HG03135 (cell line): ENCODE measurements around the gene C9orf78.
"Not testable (repeated sequence)": the region's sequence is repeated elsewhere in the genome, so short reads cannot be mapped to it uniquely, and the experiment has no call there.

Experiments
- ATAC-seq: cut with Tn5 transposase; IDR thresholded peaks from one replicate; pipeline ENCODE4 v1.9.1; 2021; ENCODE audit warnings: mild to moderate bottlenecking, moderate library complexity; ENCODE audit not compliant: unreplicated experiment

C9orf78 gene

GRCh38 chr9:129813661-129814060 is 21.4 kb downstream of the C9orf78 start:
- ATAC-seq, result no peak

DNA sequence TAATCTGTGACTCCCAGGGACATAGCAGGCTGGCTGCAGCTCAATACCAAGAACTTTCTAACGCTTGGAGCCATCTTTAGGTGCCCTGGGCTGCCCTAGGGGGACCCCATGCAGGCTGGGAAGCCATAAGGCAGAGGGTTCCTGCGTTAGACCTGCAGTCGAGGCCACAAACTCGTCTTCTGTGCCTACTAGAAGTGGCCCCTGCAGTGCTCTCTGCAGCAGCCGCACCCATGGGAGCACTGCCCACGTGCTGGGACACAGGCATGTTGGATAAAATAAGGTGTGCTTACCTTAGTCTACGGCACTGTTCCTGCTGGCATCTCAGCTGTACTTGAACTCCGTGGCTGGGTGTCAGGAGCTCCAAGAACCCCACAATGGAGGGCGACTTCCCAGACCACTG is 22.7 kb downstream of the C9orf78 start:
- ATAC-seq, result no peak

- no peak for ATAC-seq
Measured at GRCh38 chr9:129811967-129812363, 23.1 kb downstream of the C9orf78 start.

- ATAC-seq, result no peak
Measured at GRCh38 chr9:129810788-129811187, 24.3 kb downstream of the C9orf78 start.

DNA sequence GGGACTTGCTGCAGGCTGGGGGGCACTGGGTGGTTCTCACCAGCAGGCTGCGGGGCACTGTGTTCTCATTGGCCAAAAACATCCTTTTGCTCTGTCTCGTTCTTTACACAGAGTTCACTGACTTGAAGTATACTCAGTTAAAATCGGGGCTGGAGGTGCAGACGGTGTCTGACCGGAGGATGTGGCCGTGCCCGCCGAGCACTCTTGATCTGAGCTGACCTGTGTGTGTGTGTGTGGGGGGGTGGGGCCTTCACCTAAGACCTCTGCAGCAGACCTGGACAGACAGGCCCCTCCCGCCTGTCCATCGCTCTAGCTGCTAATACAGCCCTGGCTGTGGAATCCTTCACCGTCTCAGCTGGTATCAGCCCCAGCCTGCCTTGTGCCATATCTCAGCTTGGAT is 25.0 kb downstream of the C9orf78 start:
- no peak for ATAC-seq

GRCh38 chr9:129809346-129809745 is 25.7 kb downstream of the C9orf78 start:
- ATAC-seq, result no peak

DNA sequence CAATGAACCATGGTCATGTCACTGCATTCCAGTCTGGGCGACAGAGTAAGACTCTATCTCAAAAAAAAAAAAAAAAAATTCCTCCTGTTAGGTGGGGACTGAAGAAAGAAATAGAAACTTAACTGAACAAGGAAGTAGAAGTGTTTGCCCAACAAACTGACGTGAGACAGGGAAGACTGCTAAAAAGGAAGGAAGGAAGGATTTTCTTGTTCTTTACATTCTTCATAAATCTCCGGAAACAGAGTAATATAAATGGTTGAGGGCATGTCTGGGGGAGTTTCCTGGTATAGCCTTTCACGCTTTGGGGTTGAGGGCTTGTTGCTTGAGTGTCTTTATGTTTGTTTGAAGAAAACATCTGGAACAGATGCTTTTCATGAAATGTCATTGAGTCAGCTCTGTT is 29.0 kb downstream of the C9orf78 start:
- no peak for ATAC-seq

DNA sequence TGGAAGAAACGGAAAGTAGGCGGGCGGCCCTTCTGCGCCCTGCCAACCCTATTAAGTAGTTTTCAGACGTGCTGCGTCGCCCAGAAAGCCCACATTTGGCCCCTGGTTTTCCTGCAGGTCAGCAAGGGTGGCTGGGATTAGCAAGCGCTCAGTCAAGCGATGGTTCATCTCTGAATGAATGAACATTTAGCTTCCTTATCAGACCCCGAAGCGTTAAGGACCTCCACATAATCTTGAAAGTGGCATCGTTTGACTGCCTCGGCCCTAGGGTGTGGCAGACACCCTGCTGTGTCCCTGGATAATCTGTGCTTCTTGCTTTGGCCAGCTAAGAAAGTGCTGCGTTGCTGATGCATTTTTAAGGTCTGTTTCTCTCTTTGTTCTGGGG is 31.4 kb downstream of the C9orf78 start:
- peak; percentile 12 for ATAC-seq

DNA sequence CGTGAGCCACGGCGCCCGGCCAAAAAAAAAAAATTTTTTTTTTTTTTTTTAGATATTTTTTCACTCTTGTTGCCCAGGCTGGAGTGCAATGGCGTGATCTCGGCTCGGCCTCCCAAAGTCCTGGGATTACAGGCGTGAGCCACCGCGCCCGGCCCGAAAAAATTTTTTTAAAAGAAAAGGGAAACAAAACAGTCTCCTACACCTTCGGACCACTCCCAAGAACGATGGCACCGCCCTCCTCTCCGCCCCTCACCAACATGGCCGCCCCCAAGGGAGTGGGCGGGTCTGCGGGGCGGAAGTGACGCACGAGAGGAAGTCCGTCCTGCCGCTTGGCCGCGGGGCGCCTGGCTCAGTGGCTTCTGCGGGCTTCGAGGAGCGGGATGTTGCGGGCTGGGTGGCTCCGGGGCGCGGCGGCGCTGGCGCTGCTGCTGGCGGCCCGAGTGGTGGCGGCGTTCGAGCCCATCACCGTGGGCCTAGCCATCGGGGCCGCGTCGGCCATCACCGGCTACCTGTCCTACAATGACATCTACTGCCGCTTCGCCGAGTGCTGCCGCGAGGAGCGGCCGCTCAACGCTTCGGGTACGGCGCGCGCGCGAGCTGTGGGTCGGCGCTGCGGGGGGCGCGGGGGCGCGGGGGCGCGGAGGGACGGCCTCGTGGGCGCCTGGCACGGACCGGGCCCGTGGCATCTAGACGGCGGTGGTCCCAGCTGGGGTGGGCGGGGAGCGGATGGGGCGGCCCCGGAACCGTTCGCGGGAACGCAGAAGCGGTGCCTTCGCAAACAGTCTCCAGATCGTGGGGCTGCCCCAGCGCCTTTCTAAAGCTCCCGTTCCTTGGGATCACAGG is 32.0 kb downstream of the C9orf78 start, which contains the start of gene TOR1B:
TOR1B (plus strand) TSS at position 352 of the 843 bp plus-strand sequence; CDS start at position 381, 29 bp downstream.
- ATAC-seq, result peak; percentile 90

GRCh38 chr9:129801504-129801903 is 33.6 kb downstream of the C9orf78 start:
- no peak for ATAC-seq

- no peak for ATAC-seq
Measured at GRCh38 chr9:129798973-129799372, 36.1 kb downstream of the C9orf78 start.

GRCh38 chr9:129796029-129796428 is 39.0 kb downstream of the C9orf78 start:
- not testable (repeated sequence) for ATAC-seq

DNA sequence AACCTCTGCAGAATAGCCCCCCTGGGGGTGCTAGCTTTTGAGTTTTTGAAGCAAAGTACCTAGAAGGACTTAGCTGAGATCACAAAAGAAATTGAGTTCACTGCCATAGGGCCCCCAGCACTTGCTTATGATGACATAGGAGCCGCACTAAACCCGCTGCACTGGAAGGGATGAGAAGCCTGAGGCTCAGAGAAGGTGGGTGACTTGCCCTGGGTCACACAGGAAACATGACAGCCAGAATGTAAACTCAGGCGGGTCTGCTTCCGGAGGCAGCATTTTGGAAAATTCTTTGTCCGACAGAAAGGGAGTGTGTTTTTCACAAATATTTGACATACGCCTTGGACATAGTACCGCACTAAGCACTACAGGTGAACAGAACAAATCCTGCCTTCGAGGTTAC is 40.5 kb downstream of the C9orf78 start:
- no peak for ATAC-seq

DNA sequence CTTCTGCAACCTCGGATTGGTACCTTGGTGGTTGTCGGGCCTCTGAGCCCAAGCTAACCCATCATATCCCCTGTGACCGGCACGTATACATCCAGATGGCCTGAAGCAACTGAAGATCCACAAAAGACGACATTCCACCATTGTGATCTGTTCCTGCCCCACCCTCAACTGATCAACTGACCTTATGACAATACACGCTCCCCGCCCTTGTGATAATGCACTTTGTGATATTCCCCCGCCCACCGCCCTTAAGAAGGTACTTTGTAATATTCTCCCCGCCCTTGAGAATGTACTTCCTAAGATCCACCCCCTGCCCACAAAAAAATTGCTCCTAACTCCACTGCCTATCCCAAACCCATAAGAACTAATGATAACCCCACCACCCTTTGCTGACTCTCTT is 48.6 kb downstream of the C9orf78 start:
- ATAC-seq, result no peak

DNA sequence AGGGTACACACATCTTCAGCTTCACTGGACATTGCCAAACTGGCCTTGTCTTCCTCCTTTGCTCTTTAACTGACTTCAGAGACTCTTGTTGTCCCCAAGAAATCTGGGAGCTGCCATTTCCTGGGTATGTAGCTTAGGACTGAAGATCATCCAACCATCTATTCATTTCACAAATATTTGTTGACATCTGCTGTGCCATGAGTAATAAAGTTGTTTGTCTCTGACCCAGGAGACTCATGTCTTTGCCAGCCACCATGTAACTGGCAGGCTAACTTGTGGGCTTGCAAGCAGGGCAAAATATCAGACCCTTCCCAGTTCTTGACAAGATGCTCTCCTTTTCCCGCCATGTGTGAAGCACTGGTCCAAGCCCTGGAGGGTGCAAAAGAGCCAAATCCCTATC is 49.2 kb downstream of the C9orf78 start:
- ATAC-seq, result no peak

- ATAC-seq, result not testable (repeated sequence)
Measured at GRCh38 chr9:129784970-129785369, 50.1 kb downstream of the C9orf78 start.

DNA sequence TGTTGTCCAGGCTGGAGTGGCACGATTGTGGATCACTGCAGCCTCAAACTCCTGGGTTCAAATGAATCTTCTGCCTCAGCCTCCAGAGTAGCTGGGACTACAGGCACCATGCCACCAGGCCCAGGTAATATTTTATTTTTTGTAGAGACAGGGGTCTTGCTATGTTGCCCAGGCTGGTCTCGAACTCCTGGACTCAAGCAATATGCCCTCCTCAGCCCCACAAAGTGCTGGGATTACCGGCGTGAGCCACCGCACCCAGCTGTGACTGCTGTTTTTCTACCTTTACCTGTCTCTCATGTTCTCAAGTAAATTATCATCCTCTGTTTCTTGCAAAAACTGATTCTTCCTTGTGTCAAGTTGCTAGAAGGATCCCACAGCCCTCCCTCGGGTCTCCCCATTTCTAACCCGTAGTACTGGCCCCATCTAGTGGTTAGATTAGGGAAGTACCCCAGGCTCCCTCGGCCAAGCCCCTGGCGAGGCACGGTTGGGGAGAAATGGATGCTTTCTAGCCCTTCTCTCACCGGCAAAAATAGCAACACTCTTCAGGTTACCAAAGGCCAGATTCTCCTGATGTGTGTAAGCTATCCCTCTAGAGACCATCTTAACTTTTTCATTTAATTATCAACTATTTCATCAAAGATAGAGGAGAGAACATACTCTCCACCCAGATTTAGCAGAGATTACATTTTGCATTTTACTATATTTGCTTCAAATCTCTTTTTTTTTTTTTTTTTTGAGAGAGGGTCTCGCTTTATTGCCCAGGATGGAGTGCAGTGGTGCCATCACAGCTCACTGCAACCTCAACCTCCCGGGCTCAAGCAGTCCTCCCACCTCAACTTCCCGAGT is 51.3 kb downstream of the C9orf78 start:
- no peak for ATAC-seq

DNA sequence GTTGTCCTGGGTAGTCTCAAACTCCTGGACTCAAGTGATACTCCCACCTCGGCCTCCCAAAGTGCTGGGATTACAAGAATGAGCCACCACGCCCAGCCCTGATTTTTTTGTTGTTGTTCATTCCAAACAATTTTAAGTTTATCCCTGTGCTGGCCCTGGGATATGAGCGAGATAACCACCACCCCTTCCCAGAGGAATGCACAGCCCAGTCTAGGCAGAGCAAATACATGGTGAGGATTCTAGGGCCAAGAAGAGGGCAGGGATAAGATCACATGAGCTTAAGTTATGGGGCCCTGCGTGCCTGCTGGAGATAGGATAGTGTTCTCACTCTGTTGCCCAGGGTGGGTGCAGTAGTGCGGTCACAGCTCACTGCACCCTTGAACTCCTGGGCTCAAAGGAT is 53.1 kb downstream of the C9orf78 start:
- ATAC-seq, result no peak

GRCh38 chr9:129781131-129781530 is 53.9 kb downstream of the C9orf78 start:
- no peak for ATAC-seq

DNA sequence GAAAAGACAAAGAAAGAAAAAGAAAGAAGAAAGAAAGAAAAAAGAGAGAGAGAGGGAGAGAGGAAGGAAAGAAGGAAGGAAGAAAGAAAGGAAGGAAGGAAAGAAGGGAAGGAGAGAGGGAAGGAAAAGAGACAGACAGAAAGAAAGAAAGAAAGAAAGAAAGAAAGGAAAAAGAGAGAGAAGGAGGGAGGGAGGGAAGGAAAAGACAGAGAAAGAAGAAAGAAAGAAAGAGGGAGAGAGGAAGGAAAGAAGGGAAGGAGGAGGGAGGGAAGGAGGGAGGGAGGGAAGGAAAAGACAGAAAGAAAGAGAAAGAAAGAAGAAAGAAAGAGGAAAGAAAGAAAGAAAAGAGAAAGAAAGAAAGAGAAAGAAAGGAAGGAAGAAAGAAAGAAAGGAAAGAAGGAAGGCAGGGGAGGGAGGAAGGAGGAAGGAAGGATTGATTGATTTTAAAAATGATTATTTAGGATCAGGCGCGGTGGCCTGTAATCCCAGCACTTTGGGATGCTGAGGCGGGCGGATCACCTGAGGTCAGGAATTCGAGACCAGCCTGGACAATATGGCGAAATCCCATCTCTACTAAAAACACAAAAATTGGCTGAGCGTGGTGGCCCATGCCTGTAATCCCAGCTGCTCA is 55.4 kb downstream of the C9orf78 start:
- ATAC-seq, result no peak

GRCh38 chr9:129778469-129778868 is 56.6 kb downstream of the C9orf78 start:
- no peak for ATAC-seq

DNA sequence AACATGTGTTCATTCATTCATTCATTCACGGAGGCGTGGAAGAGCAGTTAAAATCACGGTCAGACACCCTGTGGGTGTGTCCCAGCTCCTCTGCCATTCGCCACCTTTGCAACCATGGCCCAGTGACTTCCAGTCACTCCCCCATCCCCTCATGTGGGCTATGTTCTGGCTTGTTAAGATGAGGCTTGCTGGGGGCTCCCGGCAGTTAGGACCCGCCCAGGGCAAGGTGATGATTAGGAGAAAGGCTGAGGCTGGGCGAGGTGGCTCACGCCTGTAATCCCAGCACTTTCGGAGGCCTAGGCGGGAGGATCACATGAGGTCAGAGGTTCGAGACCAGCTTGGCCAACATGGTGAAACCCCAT is 57.3 kb downstream of the C9orf78 start:
- no peak for ATAC-seq
